Lower leg skin (tissue), 3 donors: ENCODE data around the gene AFAP1L2.

ENCODE experiments used
- POLR2A ChIP-seq, 2 donors: fragments of 450-650 bp; IDR thresholded peaks; one replicate each; pipeline ENCODE4 v1.6.1; 2016 to 2017; ENCODE audit warnings: antibody characterized with exemption in 2 of 2, mild to moderate bottlenecking in 1 of 2, moderate library complexity in 1 of 2
- TF ChIP-seq, protein P1 (sequence below), 3 donors: fragments of 450-650 bp; IDR thresholded peaks; one replicate each; pipeline ENCODE4 v1.5.1; 2016; ENCODE audit warnings: antibody characterized with exemption in 3 of 3, mild to moderate bottlenecking in 3 of 3, moderate library complexity in 2 of 3

DNA sequence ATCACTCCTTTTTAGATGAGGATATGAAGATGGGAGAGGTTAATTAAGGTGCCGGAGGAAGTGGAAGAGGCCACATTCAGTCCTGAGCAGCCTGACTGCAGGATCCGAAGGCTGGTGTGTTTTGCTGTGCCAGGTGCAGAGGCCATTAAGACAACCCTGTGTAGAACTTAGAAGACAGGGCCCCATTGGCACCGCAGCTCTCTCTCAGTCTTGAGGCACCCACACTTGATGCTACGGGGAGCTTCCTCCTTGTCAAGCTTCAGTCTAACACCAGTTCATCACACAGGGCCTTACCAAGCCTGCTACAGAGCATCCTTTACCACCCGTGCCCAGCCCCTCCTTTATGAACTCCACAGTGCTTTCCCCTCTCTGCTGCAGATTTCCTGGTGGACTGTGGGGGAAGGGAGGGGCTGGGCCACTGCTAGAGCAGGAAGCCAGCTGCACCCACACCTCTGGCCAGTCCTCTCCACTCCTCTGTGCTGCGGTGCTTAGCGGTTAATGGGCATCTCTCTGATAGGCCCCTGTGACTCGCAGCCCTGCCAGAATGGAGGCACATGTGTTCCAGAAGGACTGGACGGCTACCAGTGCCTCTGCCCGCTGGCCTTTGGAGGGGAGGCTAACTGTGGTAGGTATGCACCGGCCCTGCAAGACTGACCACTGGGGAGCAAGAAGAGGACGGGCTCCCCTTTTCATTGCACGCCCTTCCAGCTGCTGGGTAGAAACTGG is 119.8 kb downstream of the AFAP1L2 start:
- TF ChIP-seq, protein P1, sequence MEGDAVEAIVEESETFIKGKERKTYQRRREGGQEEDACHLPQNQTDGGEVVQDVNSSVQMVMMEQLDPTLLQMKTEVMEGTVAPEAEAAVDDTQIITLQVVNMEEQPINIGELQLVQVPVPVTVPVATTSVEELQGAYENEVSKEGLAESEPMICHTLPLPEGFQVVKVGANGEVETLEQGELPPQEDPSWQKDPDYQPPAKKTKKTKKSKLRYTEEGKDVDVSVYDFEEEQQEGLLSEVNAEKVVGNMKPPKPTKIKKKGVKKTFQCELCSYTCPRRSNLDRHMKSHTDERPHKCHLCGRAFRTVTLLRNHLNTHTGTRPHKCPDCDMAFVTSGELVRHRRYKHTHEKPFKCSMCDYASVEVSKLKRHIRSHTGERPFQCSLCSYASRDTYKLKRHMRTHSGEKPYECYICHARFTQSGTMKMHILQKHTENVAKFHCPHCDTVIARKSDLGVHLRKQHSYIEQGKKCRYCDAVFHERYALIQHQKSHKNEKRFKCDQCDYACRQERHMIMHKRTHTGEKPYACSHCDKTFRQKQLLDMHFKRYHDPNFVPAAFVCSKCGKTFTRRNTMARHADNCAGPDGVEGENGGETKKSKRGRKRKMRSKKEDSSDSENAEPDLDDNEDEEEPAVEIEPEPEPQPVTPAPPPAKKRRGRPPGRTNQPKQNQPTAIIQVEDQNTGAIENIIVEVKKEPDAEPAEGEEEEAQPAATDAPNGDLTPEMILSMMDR (IDR thresholded peaks at IDR 0.05), result no peak
- no peak for TF ChIP-seq POLR2A (IDR thresholded peaks at IDR 0.05)
